Mesendoderm (in vitro differentiated cells): ENCODE measurements around the gene ARMC9.
"Not testable (repeated sequence)": the region's sequence is repeated elsewhere in the genome, so short reads cannot be mapped to it uniquely, and the experiment has no call there.

Source experiments
- DNase-seq: peaks from one replicate; pipeline ENCODE4 v3.0.0; 2013
- H2AK5ac ChIP-seq: 2 replicates; pipeline ENCODE4 v1.6.1; 2013; ENCODE audit warnings: low read length, inconsistent platforms
- H2BK120ac ChIP-seq: 2 replicates; pipeline ENCODE4 v1.6.1; 2013; ENCODE audit warnings: low read depth, mild to moderate bottlenecking, low read length, moderate library complexity, mixed read lengths
- H2BK15ac ChIP-seq: replicated peaks from 2 replicates; pipeline ENCODE4 v1.6.1; 2013; ENCODE audit warnings: low read depth, mild to moderate bottlenecking, moderate library complexity
- H2BK5ac ChIP-seq: 2 replicates; pipeline ENCODE4 v1.6.1; 2013; ENCODE audit warnings: low read length, inconsistent platforms
- H3K18ac ChIP-seq: 2 replicates; pipeline ENCODE4 v1.6.1; 2013; ENCODE audit warnings: mild to moderate bottlenecking, low read length, mixed read lengths
- H3K23ac ChIP-seq: one replicate; pipeline ENCODE4 v1.6.1; 2013; ENCODE audit warnings: low read length
- H3K27ac ChIP-seq: 2 replicates; pipeline ENCODE4 v1.5.1; 2013; ENCODE audit warnings: low read depth, mild to moderate bottlenecking, inconsistent platforms, low read length, moderate library complexity
- H3K27me3 ChIP-seq: 2 replicates; pipeline ENCODE4 v1.6.1; 2013; ENCODE audit warnings: low read length, control low read depth, mild to moderate bottlenecking, inconsistent platforms; ENCODE audit not compliant: insufficient read depth, poor library complexity
- H3K36me3 ChIP-seq: 2 replicates; pipeline ENCODE4 v1.6.1; 2013; ENCODE audit warnings: low read length, inconsistent platforms; ENCODE audit not compliant: control insufficient read depth, insufficient read depth
- H3K4ac ChIP-seq: one replicate; pipeline ENCODE4 v1.6.1; 2013; ENCODE audit warnings: low read depth, mild to moderate bottlenecking, low read length, moderate library complexity
- H3K4me1 ChIP-seq: 2 replicates; pipeline ENCODE4 v1.6.1; 2013; ENCODE audit warnings: low read depth, low read length, inconsistent platforms; ENCODE audit not compliant: control insufficient read depth
- H3K4me2 ChIP-seq: 2 replicates; pipeline ENCODE4 v1.6.1; 2013; ENCODE audit warnings: low read length
- H3K4me3 ChIP-seq: 2 replicates; pipeline ENCODE4 v1.5.1; 2013; ENCODE audit warnings: mild to moderate bottlenecking, low read length
- H3K56ac ChIP-seq: one replicate; pipeline ENCODE4 v1.6.1; 2013; ENCODE audit warnings: low read length
- H3K79me1 ChIP-seq: 2 replicates; pipeline ENCODE4 v1.6.1; 2013; ENCODE audit warnings: low read length, inconsistent platforms
- H3K79me2 ChIP-seq: 2 replicates; pipeline ENCODE4 v1.6.1; 2013; ENCODE audit warnings: mild to moderate bottlenecking, low read length; ENCODE audit not compliant: control insufficient read depth, insufficient read depth
- H3K9ac ChIP-seq: 2 replicates; pipeline ENCODE4 v1.6.1; 2013; ENCODE audit warnings: low read length, inconsistent platforms
- H4K5ac ChIP-seq: one replicate; pipeline ENCODE4 v1.6.1; 2013; ENCODE audit warnings: low read length
- H4K8ac ChIP-seq: one replicate; pipeline ENCODE4 v1.6.1; 2013; ENCODE audit warnings: low read depth, mild to moderate bottlenecking, control low read depth, low read length, moderate library complexity
- WGBS: extraction: QIAGEN DNeasy Blood & Tissue Kit; methylation state at CpG from one replicate; pipeline ENCODE4 v1.1.7; 2013; ENCODE audit warnings: low lambda C conversion rate, missing lambda C conversion rate; ENCODE audit not compliant: insufficient coverage; ENCODE audit errors: extremely low coverage; 5-methylcytosine and 5-hydroxymethylcytosine counted together

ARMC9 gene

GRCh38 chr2:231177156-231178025 is 21.0 kb upstream of the ARMC9 start:
- Histone ChIP-seq H3K27me3 (no peaks in the 10 kb centered on the region), H3K27ac (no peak overlapping the region), H4K5ac (no peak overlapping the region), H3K4me3 (no peak overlapping the region), H3K23ac (no peak overlapping the region), H3K36me3 (no peaks in the 10 kb centered on the region), H2BK5ac (no peak overlapping the region), H2BK15ac (no peak overlapping the region), H2AK5ac (no peak overlapping the region), H3K18ac (no peak overlapping the region), H3K4me1 (no peaks in the 10 kb centered on the region), H3K56ac (no peak overlapping the region), H2BK120ac (no peak overlapping the region), H3K79me1 (no peaks in the 10 kb centered on the region), H3K4ac (no peak overlapping the region), H3K4me2 (no peak overlapping the region), H4K8ac (no peak overlapping the region), H3K79me2 (no peaks in the 10 kb centered on the region), H3K9ac (no peak overlapping the region)
- DNase-seq: no peak
- no CpG with 5 or more reads among the region's 11 CpGs for WGBS

- H3K27ac ChIP-seq, H3K4me3 ChIP-seq, H4K5ac ChIP-seq, H3K9ac ChIP-seq, H2BK5ac ChIP-seq, H2BK15ac ChIP-seq, H3K79me2 ChIP-seq, H2BK120ac ChIP-seq, H3K4me2 ChIP-seq, H3K4ac ChIP-seq, H3K56ac ChIP-seq, H3K4me1 ChIP-seq, H2AK5ac ChIP-seq, H3K23ac ChIP-seq, DNase-seq, H3K27me3 ChIP-seq, H3K79me1 ChIP-seq, H4K8ac ChIP-seq, H3K36me3 ChIP-seq, H3K18ac ChIP-seq: not testable (repeated sequence)
- no CpG with 5 or more reads among the region's 5 CpGs for WGBS
These were observed 19.6 kb upstream of the ARMC9 start for GRCh38 chr2:231178805-231179204.

GRCh38 chr2:231181860-231182512 is 16.4 kb upstream of the ARMC9 start:
- Histone ChIP-seq H3K56ac (no peak overlapping the region), H3K79me1 (no peaks in the 10 kb centered on the region), H2BK15ac (no peak overlapping the region), H3K4me1 (no peaks in the 10 kb centered on the region), H3K9ac (no peak overlapping the region), H3K27ac (no peak overlapping the region), H2BK5ac (no peak overlapping the region), H2AK5ac (no peak overlapping the region), H3K36me3 (no peaks in the 10 kb centered on the region), H3K4me2 (no peak overlapping the region), H4K5ac (no peak overlapping the region), H3K23ac (no peak overlapping the region), H3K4ac (no peak overlapping the region), H3K79me2 (no peaks in the 10 kb centered on the region), H2BK120ac (no peak overlapping the region), H4K8ac (no peak overlapping the region), H3K18ac (no peak overlapping the region), H3K4me3 (no peak overlapping the region), H3K27me3 (no peaks in the 10 kb centered on the region)
- DNase-seq: peak; percentile 64
- WGBS: no CpG with 5 or more reads among the region's 12 CpGs

GRCh38 chr2:231182513-231182899 is 15.9 kb upstream of the ARMC9 start:
- Histone ChIP-seq H3K4me1 (no peaks in the 10 kb centered on the region), H2AK5ac (no peak overlapping the region), H4K8ac (no peak overlapping the region), H3K79me2 (no peaks in the 10 kb centered on the region), H2BK120ac (no peak overlapping the region), H3K9ac (no peak overlapping the region), H4K5ac (no peak overlapping the region), H3K36me3 (no peaks in the 10 kb centered on the region), H3K18ac (no peak overlapping the region), H3K27me3 (no peaks in the 10 kb centered on the region), H3K4ac (no peak overlapping the region), H2BK5ac (no peak overlapping the region), H3K4me3 (no peak overlapping the region), H2BK15ac (no peak overlapping the region), H3K4me2 (no peak overlapping the region), H3K23ac (no peak overlapping the region), H3K56ac (no peak overlapping the region), H3K27ac (no peak overlapping the region), H3K79me1 (no peaks in the 10 kb centered on the region)
- no CpG with 5 or more reads among the region's 8 CpGs for WGBS
- DNase-seq: peak; percentile 47

GRCh38 chr2:231183851-231184250 is 14.6 kb upstream of the ARMC9 start:
- Histone ChIP-seq H3K36me3 (no peaks in the 10 kb centered on the region), H2BK5ac (no peak overlapping the region), H3K79me2 (no peaks in the 10 kb centered on the region), H3K79me1 (no peaks in the 10 kb centered on the region), H2BK15ac (no peak overlapping the region), H3K27ac (no peak overlapping the region), H3K23ac (no peak overlapping the region), H4K5ac (no peak overlapping the region), H3K56ac (no peak overlapping the region), H3K27me3 (no peaks in the 10 kb centered on the region), H3K4me2 (no peak overlapping the region), H3K4me1 (no peaks in the 10 kb centered on the region), H3K4me3 (no peak overlapping the region), H2AK5ac (no peak overlapping the region), H2BK120ac (no peak overlapping the region), H3K9ac (no peak overlapping the region), H3K4ac (no peak overlapping the region), H3K18ac (no peak overlapping the region), H4K8ac (no peak overlapping the region)
- DNase-seq: no peak
- WGBS: no CpG with 5 or more reads among the region's 8 CpGs
